NCI-H1105 (cell line): ENCODE data around the gene SYNE3.

ENCODE experiments used
- DNase-seq: peaks from one replicate; lab custom pipeline; 2025; lab: John Stamatoyannopoulos, UW

SYNE3 gene

DNA sequence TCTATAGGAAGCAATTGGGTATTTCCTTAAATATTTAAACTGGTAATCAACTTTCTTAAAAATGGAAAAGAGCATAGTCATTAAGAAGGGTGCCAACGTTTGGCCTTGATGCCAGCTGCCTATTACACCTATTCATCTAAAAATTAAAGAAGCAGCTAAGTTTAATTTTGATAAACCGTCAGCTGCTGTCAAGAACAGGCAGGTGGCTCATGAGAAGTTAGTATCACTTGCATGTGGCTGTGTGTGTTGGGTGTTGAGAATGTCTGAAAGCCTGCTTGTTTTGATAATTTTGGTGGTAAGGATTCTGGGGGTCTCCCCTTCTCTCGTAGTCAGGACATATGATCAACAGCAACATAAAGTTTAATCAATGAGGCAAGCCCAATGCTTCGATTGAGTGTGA lies 24.9 kb upstream of the SYNE3 start:
- DNase-seq: no peak

DNA sequence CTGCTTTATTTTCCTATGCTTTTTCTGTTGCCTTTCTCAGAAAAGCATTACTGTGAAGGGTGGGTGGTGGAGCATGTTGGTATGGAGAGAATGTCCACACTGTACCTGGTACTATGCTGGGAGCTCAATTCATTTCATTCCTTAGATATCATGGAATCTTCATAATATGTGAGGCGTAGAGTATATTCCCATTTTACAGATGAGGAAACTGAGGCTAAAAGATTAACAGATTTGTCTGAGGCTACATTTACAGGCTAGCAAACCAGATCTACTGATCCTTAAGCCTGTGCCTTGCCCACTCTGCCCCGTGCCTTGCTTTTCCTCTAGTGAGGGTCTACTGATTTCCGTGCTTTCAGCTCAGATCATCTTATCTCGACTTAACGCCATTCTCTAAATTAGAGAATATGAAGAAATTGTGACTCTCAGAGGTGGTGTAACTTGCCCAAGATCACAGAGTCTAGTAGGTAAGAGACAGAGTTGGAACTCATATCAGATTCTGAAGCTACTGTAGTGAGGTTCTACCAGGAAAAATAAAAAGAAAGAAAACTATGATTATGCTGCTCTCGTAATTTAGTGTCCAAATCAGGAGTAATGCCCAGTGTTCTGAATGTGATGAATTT lies 23.9 kb upstream of the SYNE3 start:
- DNase-seq: no peak

DNA sequence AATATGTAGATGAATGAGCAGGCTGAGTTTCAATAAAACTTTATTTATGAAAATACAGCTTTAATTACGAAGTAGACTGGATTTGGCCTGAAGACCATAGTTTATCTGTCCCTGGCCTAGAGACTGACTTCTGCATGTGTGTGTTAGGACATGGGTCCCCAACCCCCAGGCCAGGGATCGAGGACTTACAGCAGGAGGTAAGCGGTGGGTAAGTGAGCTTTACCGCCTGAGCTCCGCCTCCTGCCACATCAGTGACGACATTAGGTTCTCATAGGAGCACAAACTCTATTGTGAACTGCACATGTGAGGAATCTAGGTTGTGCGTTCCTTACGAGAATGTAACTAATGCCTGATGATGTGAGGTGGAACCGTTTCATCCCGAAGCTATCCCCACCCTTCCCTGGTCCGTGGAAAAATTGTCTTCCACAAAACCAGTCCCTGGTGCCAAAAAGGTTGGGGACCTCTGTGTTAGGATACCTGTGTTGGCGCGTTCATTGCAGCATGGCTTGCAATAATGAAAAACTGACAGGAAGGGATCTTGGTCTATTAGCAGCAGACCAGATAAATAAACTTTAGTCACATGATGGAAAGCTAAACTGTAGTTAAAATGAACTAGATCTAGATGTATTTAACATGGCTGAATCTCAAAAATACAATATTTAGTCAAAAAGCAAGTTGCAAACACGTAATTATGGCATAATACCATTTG lies 22.5 kb upstream of the SYNE3 start:
- DNase-seq: no peak

GRCh38 chr14:95537298-95538089 lies 21.0 kb upstream of the SYNE3 start:
- no peak for DNase-seq

DNA sequence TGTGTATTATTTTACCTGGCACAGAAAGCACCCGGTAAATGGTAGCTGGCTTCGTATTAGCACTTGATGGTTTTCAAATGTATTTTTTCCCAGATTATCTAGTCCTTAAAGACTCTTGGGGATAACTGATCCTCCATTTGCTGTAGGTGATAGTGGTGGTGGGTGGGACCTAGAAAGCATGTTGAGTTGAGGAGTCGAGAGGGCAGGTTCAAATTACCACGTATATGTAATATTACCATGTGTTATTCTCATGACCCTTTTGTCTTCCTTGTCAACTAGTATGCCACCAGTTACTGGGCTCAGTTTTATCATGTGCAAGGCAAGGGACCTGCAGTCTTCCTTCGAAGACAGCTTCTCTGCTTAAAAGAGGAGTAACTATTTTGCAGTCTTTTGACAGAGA lies 20.2 kb upstream of the SYNE3 start:
- no peak for DNase-seq

DNA sequence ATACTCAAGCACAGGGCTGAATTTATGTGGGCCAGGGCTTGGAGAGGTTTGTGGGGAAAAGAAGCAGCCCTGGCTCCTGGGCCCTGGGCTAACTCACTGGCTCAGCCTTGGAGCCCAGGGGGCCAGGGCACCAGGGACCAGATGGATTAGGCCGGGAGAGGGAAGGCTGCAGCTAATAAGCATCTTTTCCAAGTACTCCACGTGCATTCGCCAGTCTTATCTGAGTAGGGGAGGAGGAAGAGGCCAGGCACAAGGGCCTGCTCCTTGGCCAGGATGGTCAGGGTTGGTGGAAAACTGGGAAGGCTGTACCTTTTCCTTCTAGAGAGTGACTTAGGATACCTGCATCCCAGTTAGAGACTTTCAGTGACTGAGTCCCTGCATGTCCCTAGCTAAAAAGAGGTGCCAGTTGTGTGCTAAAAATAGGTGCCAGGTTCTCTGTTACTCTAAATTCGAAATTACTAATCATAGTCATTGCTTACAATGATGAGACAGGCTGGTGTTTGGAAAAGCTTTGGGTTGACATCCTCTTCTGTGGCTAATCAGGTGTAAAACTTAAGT lies 19.7 kb upstream of the SYNE3 start:
- no peak for DNase-seq

DNA sequence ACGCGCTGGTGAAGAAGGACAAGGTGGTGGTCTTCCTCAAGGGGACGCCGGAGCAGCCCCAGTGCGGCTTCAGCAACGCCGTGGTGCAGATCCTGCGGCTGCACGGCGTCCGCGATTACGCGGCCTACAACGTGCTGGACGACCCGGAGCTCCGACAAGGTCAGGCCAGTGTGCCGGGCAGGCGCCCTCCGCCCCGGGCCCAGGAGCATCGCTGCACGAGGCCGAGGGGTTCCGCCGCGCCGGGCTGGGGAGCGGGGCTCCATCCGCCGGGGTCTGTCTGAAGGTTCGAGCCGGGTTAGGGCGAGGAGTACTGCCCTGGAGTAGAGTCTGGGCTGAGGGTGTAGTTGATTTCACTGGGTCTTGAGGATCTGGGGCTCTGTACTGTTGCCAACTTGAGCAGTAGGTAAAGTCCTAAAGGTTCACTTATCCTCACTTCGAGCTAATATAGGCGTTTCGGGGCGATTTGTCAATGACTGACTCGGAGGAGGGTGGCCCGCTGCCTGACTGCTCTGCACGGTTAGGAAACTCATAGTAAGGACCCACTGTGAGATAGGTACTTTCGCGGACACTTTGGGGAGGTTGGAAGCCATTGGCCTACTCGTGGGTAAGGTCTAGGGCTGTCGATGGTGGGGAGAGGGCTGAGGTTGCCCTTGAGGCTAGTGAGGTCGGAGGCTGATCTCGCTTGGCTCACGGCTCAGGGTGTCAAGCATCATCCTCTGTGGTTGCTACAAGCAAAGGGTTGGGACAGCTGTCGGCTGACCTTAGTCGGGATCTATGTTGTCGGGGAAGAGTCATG lies 19.0 kb upstream of the SYNE3 start:
- DNase-seq: no peak

DNA sequence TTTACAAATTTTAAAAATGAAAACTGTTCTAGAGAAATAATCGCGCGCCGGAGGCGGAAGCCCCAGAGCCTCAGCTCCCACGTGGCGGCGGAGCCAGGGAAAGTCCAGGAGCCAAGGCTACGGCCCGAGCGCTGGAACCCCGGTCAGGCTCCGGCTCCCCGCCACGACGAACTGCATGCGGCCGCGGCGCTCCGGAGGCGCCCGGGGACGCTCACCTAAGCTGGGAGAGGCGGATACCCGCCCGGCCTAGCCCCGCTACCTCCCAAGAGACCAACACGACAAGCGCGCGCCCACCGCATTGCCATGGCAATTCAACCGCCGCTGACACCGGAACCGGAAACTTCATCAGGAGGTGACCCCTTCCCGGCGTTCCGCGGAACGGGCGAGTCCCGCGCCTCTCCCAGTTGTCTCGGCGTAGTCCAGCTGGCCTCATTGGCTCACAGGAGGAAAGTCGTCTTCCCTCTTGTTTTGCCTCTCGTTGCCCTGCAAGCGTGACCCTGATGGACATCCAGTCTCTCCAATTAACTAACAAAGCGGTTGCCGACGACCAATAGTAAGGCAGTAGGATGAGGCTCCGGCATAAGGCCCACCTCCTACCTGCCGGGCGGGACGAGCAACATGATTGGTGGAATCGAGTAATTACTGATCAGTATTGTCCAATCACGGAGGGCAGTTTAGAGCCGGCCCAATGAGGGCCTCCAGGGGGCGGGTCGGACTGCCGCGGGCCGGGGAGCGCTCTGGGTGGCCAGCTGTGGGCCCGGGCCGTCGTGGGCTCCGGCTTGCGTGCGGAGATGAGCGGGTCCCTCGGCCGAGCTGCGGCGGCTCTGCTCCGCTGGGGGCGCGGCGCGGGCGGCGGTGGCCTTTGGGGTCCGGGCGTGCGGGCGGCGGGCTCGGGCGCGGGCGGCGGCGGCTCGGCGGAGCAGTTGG lies 18.1 kb upstream of the SYNE3 start, which contains the start of gene GLRX5:
Gene GLRX5 (plus strand): TSS at position 752 of the 927 bp plus-strand sequence. CDS start 40 bp downstream, at position 792.
- peak; percentile 99 for DNase-seq

DNA sequence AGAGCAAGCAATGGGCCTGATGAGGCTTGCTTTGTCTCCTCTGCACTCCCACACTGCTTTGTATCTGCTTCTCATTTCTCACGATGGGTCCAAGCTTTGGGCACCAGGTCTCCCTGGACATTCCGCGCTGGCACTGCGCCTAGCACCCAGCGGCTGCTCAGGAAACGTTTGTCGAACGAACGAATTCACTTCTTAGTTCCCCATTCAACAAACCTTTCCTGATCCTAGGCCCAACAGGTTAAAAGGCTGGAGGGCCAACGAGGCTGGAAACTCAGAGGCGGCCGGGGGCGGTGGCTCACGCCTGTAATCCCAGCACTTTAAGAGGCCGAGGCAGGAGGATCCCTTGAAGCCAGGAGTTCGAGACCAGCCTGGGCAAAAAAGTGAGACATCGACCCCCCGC lies 17.4 kb upstream of the SYNE3 start:
- DNase-seq: no peak

GRCh38 chr14:95533391-95533821 lies 17.0 kb upstream of the SYNE3 start:
- DNase-seq: peak; percentile 67

DNA sequence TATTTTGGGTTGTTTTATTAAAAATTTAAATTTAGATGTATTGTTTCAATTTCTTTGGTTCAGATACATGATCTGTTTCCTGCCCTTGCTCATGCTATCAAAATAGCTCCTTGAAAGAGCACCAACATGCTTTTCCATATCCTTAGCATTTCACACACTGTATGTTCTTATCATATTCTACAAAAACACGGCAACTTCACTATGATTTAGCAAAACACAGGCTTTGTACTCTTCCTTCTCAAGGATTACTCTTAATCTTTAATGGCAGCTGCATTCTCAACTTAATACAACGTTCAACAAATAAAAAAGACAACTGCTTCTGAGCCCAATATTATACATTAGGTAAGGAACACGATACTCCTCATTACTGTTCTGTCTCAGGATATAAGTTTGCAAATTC lies 15.5 kb upstream of the SYNE3 start:
- no peak for DNase-seq

DNA sequence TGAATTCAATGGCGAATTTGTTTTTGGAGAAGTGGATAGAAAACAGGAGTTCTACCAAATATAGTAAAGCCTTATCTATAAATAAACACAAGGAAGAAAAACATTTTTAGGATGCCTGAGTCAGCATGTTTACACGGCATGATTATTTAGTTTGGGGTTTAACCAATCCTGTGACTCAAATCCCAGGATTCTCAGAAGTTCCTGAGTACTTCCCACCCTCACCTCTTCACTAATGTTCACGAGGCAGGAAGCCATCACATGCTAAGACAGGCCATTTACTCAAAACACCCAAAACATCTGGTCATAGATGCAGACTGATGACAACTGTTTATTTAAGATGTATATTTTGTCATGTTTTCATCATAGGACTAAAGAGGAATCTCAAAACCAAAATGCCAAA lies 15.0 kb upstream of the SYNE3 start:
- no peak for DNase-seq

GRCh38 chr14:95530473-95531276 lies 14.2 kb upstream of the SYNE3 start:
- DNase-seq: no peak

GRCh38 chr14:95529216-95529615 lies 12.8 kb upstream of the SYNE3 start:
- DNase-seq: no peak

DNA sequence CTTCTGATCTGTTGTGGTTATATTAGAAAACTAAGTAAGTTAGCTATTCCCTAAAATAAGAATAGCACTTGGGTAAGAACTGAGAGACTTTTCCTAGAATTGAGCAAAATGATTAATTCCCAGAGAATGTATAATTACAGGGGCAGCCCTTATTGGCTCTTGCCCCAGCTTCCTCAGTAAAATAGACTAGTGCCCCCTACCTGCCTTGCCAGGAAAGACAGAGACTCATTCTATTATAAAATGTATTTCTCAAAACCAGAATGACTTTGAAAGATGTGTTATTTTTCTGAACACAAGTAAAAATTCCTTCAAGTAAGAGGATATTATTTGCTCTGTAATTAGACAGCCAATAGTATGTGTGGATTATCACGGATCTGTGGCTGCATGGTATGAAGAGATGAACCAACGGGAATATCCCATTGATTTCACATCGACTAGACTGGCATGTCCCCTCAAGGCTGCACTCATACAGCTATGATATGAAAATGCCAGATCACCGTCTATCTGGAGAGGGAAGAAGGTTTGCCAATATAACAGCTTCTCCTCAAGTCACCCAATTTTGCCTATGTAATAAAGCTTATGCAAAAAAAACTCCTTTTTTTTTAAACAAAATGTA lies 11.0 kb upstream of the SYNE3 start:
- DNase-seq: peak; percentile 22

DNA sequence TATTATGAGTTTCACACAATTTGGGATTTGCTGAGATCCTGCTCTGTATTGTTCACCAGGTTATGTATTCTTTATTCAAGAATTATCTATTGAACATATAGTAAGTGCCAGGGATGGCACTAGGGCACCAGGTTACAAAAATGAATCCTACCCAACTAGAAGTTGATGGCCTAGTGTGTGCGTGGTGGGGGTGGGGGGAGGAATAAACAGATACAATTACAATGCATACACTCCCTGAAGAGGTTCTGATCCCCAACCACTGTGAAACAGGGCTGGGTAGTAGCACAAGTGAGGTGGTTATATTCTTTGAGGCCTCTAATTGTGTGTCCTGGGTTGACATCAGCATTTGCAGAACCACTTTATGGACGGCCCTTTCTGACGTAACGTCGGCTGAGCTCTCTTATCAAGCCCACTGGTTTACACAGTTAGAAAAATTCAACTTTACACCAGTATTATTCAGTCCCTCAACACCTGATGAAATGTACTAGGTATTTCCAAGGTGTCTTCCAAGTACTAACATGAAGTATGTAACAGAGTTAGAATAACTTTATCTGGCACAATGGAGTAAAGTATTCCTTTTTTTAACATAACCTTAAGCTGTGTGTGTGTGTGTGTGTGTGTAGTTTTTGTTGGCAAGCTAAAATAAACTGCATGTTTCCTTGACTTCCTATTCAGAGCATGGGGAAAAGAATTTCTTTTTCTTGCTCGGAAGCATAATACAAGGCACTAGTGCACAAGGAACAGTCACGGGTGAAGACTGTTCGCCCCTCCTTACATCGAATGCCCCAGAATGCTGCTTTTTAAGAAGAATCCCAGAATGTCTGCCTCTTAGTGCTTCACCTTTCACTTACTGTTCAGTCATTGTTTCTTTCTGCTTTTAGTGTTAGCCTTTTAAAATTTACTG lies 10.3 kb upstream of the SYNE3 start:
- DNase-seq: no peak

GRCh38 chr14:95525999-95526398 lies 9.5 kb upstream of the SYNE3 start:
- DNase-seq: no peak
